HepG2 (cell line): ENCODE results near the gene IL17RB. TPM values are rescaled to one million over a fixed set of nuclear protein-coding genes. Genes with fewer than 3 reads are reported as not detected.

Experiments
- ATAC-seq: fragments of 200-7000 bp; cut with Tn5 transposase; 3 replicates; pipeline ENCODE4 v1.9.1; 2020; ENCODE audit warnings: mild to moderate bottlenecking, moderate library complexity
- BruUV-seq: library from RNA; stranded (reverse); fragments of 400-500 nt; replicated peaks from 2 replicates; lab custom pipeline; 2021; lab: Mats Ljungman, UMichigan
- CTCF ChIA-PET: fragments of 300-600 bp; formaldehyde crosslinking; extraction: SDS; loops from one replicate; lab custom pipeline; 2021; ENCODE audit warnings: low total read pairs, inconsistent platforms, low intra/inter-chr PET ratio; lab: Yijun Ruan, JAX
- POLR2A ChIA-PET: fragments of 350-600 bp; sonication (Branson Sonifier 250); formaldehyde crosslinking; loops from one replicate; lab custom pipeline; 2020; ENCODE audit warnings: antibody characterized with exemption, inconsistent platforms; lab: Yijun Ruan, JAX
- DNase-seq: peaks from one replicate; pipeline ENCODE4 v3.0.0-alpha.2; 2015; ENCODE audit warnings: low spot score
- FAIRE-seq: peaks from 3 replicates; lab custom pipeline; 2011; peaks lifted over from hg19 to GRCh38; lab: Jason Lieb, UNC
- H2AFZ ChIP-seq: one replicate; pipeline ENCODE4 v1.6.1; 2011; ENCODE audit warnings: low read length, inconsistent platforms
- H3K27ac ChIP-seq: fragments of 300-600 bp; 3 replicates; pipeline ENCODE4 v1.8.0; 2011; ENCODE audit warnings: mixed run types, mild to moderate bottlenecking, mixed read lengths, low read length, inconsistent platforms; ENCODE audit not compliant: insufficient read depth; ENCODE audit errors: extremely low read length
- H3K27me3 ChIP-seq, 2 experiments: fragments of 200-600 bp in 1 of 2; 2 replicates in 1 of 2; 3 replicates in 1 of 2; pipeline versions ENCODE4 v1.6.0 to v1.8.0; 2011; ENCODE audit warnings: low read length in 2 of 2, mild to moderate bottlenecking in 2 of 2, moderate library complexity in 2 of 2, inconsistent platforms in 1 of 2; ENCODE audit not compliant: insufficient read depth in 2 of 2, control insufficient read depth in 1 of 2
- H3K36me3 ChIP-seq, 2 experiments: fragments of 200-600 bp in 1 of 2; replicated peaks in 1 of 2; 2 replicates in 1 of 2; 3 replicates in 1 of 2; pipeline versions ENCODE4 v1.5.1 to v1.8.0; 2011; ENCODE audit warnings: low read length in 2 of 2, inconsistent platforms in 1 of 2; ENCODE audit not compliant: insufficient read depth in 2 of 2, control insufficient read depth in 1 of 2
- H3K4me1 ChIP-seq: 2 replicates; pipeline ENCODE4 v1.5.1; 2012; ENCODE audit warnings: low read length, inconsistent platforms; ENCODE audit not compliant: insufficient read depth
- H3K4me2 ChIP-seq: 2 replicates; pipeline ENCODE4 v1.6.0; 2011; ENCODE audit warnings: low read depth, low read length, inconsistent platforms
- H3K4me3 ChIP-seq, 3 experiments: fragments of 200-600 bp in 1 of 3; sonication (generic), shearing (Covaris generic) in 1 of 3; replicated peaks in 1 of 3; 2 replicates each; pipeline ENCODE4 v1.5.1; 2011 to 2016; ENCODE audit warnings: low read length in 3 of 3, inconsistent platforms in 2 of 3, low read depth in 2 of 3, mild to moderate bottlenecking in 2 of 3, control low read depth in 1 of 3, mixed read lengths in 1 of 3; ENCODE audit not compliant: insufficient read depth in 1 of 3
- H3K79me2 ChIP-seq: one replicate; pipeline ENCODE4 v1.6.1; 2011; ENCODE audit warnings: low read length, inconsistent platforms; ENCODE audit not compliant: insufficient read depth
- H3K9ac ChIP-seq: 2 replicates; pipeline ENCODE4 v1.6.0; 2011; ENCODE audit warnings: mild to moderate bottlenecking, low read depth, low read length, inconsistent platforms; ENCODE audit not compliant: insufficient read depth
- H3K9me3 ChIP-seq: 2 replicates; pipeline ENCODE4 v1.5.1; 2012; ENCODE audit warnings: mild to moderate bottlenecking, low read length
- H4K20me1 ChIP-seq: 2 replicates; pipeline ENCODE4 v1.6.0; 2011; ENCODE audit warnings: inconsistent platforms, mild to moderate bottlenecking, low read length, moderate library complexity; ENCODE audit not compliant: insufficient read depth
- ARNT2 ChIP-seq: sonication (generic); formaldehyde crosslinking; IDR thresholded peaks from 2 replicates; pipeline ENCODE4 v1.8.0; 2022; ENCODE audit warnings: mild to moderate bottlenecking, low read depth, missing genetic modification reagents, moderate library complexity
- HNRNPL ChIP-seq: fragments of 200-400 bp; formaldehyde crosslinking; IDR thresholded peaks from 2 replicates; pipeline ENCODE4 v1.6.1; 2017; ENCODE audit warnings: mild to moderate bottlenecking, low read depth, low read length
- RBM39 ChIP-seq: fragments of 200-400 bp; formaldehyde crosslinking; IDR thresholded peaks from one replicate; pipeline ENCODE4 v1.6.1; 2018; ENCODE audit warnings: antibody characterized with exemption, mild to moderate bottlenecking, low read depth, low read length; ENCODE audit not compliant: poor library complexity, severe bottlenecking
- REL ChIP-seq: sonication (generic); formaldehyde crosslinking; conservative IDR thresholded peaks from 2 replicates; pipeline ENCODE4 v1.8.0; 2022; ENCODE audit warnings: mild to moderate bottlenecking, missing genetic modification reagents, moderate library complexity
- SIX1 ChIP-seq: sonication (generic); formaldehyde crosslinking; IDR thresholded peaks from 2 replicates; pipeline ENCODE4 v1.4.0; 2020; ENCODE audit warnings: missing genetic modification reagents, borderline replicate concordance
- ZNF205 ChIP-seq: IDR thresholded peaks from 2 replicates; pipeline ENCODE4 v1.6.1; 2018; ENCODE audit warnings: missing biosample characterization, missing genetic modification reagents
- ZNF329 ChIP-seq: sonication (generic); formaldehyde crosslinking; IDR thresholded peaks from 2 replicates; pipeline ENCODE4 v1.9.0; 2021; ENCODE audit warnings: low read depth, mild to moderate bottlenecking, missing genetic modification reagents
- ZNF460 ChIP-seq: sonication (generic); formaldehyde crosslinking; IDR thresholded peaks from 2 replicates; pipeline ENCODE4 v1.5.1; 2020; ENCODE audit warnings: missing genetic modification reagents, mild to moderate bottlenecking, borderline replicate concordance
- ZNF773 ChIP-seq: sonication (generic); formaldehyde crosslinking; IDR thresholded peaks from 2 replicates; pipeline ENCODE4 v1.4.0; 2020; ENCODE audit warnings: missing genetic modification reagents, borderline replicate concordance
- WGBS: methylation state at CpG from one replicate; pipeline ENCODE4 v1.1.6; 2017; ENCODE audit warnings: low lambda C conversion rate; 5-methylcytosine and 5-hydroxymethylcytosine counted together
- in situ Hi-C: cut with HindIII; loops from 2 replicates; pipeline ENCODE4 v1.10.0; 2017; ENCODE audit warnings: low pct_unique_long_range_greater_than_20kb; ENCODE audit not compliant: extremely low pct_ligation_motif_present
- intact Hi-C: fragments of 100-400 bp; cut with micrococcal nuclease; formaldehyde crosslinking; loops from one replicate; pipeline ENCODE4 v1.10.0; 2022; ENCODE audit not compliant: unreplicated experiment
- polyA plus RNA-seq, 8 experiments: library from polyadenylated mRNA; depleted of rRNA in 3 of 8; stranded (reverse) in 7 of 8; unstranded in 1 of 8; fragments of >200 nt; fragmentation: Illumina TruSeq in 4 of 8; extraction: Trizol in 4 of 8; gene quantifications; 2 replicates each; pipeline versions ENCODE4 v1.2.1 to v1.2.3, GENCODE V29; 2011 to 2016; ENCODE audit warnings: low read depth in 4 of 8, missing spikeins in 1 of 8, mixed read lengths in 1 of 8; ENCODE audit not compliant: insufficient read depth in 1 of 8
- total RNA-seq, 5 experiments: library from RNA; depleted of rRNA; stranded (reverse); fragments of >200 nt; fragmentation: Illumina TruSeq; extraction: Trizol; gene quantifications; 2 replicates each; pipeline ENCODE4 v1.2.3, GENCODE V29; 2016; ENCODE audit warnings: low read depth in 1 of 5
- TF ChIP-seq, protein P1 (sequence below): sonication (generic); formaldehyde crosslinking; conservative IDR thresholded peaks from 2 replicates; pipeline ENCODE4 v1.8.0; 2022; ENCODE audit warnings: missing genetic modification reagents
- TF ChIP-seq, protein P2 (sequence below): sonication (generic); formaldehyde crosslinking; IDR thresholded peaks from 2 replicates; pipeline ENCODE4 v1.4.0; 2020; ENCODE audit warnings: mild to moderate bottlenecking, missing genetic modification reagents, borderline replicate concordance
- TF ChIP-seq, protein P3 (sequence below): sonication (generic); formaldehyde crosslinking; IDR thresholded peaks from 2 replicates; pipeline ENCODE4 v1.4.0; 2020; ENCODE audit warnings: missing genetic modification reagents
- TF ChIP-seq, protein P4 (sequence below): sonication (generic); formaldehyde crosslinking; IDR thresholded peaks from 2 replicates; pipeline ENCODE4 v1.5.0; 2020; ENCODE audit warnings: missing genetic modification reagents

Gene IL17RB
- total and polyA plus RNA-seq, 2 of the 13 experiments (the other 11 are each of a cell fraction or from before 2014, with no cell fraction given) = 130 to 190 TPM

DNA sequence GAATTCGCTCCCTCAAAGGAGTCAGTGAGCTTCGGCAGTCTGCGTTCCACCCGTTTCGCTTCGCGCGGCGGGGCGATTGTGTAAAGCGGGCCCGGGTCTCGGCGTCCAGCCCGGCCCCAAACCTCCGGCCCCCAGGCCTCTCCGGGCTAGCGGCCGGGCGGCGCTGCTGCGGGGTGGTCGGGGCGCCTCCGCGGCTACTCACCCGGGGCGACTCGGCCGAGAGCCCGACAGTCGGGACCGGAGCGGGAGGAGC lies 561 bp upstream of the IL17RB start:
- peaks cover 7% of the 10 kb centered on the region for H4K20me1 ChIP-seq
- peak overlapping the region; percentile 97 for H3K9ac ChIP-seq
- ATAC-seq (no peak), FAIRE-seq (no peak), DNase-seq (no peak)
- POLR2A ChIA-PET = interaction anchor here (1.1 to 6.5 kb wide), 13 partner anchors 9 to 372 kb away, joined by 3 to 156 read pairs (median 9); partner anchors contain the start of genes ACTR8 and SELENOK
- peaks cover 4 to 12% of the 10 kb centered on the region in 2 experiments; a peak in 3 of 5 replicates for H3K36me3 ChIP-seq
- in situ Hi-C loops = loop anchor here (5.0 kb wide), 1 partner anchor 36 kb away; the partner anchor contains the start of gene ACTR8
- no TSS peak for BruUV-seq
- intact Hi-C loops = no loop called here
- peak overlapping the region; percentile 98 for H3K27ac ChIP-seq
- WGBS = no CpG with 5 or more reads among the region's 34 CpGs
- peak overlapping the region; percentile 98 for H3K4me2 ChIP-seq
- no peaks in the 10 kb centered on the region; a peak in 1 of 5 replicates for H3K27me3 ChIP-seq
- H3K9me3 ChIP-seq = no peaks in the 10 kb centered on the region
- CTCF ChIA-PET = no interaction called here
- H2AFZ ChIP-seq = no peak overlapping the region
- peaks cover 60% of the 10 kb centered on the region for H3K4me1 ChIP-seq
- H3K79me2 ChIP-seq = peaks cover 73% of the 10 kb centered on the region
- H3K4me3 ChIP-seq = peak overlapping the region; percentile 73 to 92 (median 77)
- no peak for TF ChIP-seq ZNF773 (CRISPR knock-in tag)
- TF ChIP-seq REL (CRISPR knock-in tag) = 0 out of 2 replicates have a peak, but pooled peaks have one; percentile 26
- TF ChIP-seq ZNF205 (CRISPR knock-in tag) = no peak
- TF ChIP-seq, protein P1, sequence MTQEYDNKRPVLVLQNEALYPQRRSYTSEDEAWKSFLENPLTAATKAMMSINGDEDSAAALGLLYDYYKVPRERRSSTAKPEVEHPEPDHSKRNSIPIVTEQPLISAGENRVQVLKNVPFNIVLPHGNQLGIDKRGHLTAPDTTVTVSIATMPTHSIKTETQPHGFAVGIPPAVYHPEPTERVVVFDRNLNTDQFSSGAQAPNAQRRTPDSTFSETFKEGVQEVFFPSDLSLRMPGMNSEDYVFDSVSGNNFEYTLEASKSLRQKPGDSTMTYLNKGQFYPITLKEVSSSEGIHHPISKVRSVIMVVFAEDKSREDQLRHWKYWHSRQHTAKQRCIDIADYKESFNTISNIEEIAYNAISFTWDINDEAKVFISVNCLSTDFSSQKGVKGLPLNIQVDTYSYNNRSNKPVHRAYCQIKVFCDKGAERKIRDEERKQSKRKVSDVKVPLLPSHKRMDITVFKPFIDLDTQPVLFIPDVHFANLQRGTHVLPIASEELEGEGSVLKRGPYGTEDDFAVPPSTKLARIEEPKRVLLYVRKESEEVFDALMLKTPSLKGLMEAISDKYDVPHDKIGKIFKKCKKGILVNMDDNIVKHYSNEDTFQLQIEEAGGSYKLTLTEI (CRISPR knock-in tag) = no peak
- TF ChIP-seq ZNF460 (CRISPR knock-in tag) = no peak
- TF ChIP-seq SIX1 (CRISPR knock-in tag) = 0 out of 2 replicates have a peak, but pooled peaks have one; percentile 1
- 0 out of 2 replicates have a peak, but pooled peaks have one; percentile 4 for TF ChIP-seq ZNF329
- TF ChIP-seq, protein P2, sequence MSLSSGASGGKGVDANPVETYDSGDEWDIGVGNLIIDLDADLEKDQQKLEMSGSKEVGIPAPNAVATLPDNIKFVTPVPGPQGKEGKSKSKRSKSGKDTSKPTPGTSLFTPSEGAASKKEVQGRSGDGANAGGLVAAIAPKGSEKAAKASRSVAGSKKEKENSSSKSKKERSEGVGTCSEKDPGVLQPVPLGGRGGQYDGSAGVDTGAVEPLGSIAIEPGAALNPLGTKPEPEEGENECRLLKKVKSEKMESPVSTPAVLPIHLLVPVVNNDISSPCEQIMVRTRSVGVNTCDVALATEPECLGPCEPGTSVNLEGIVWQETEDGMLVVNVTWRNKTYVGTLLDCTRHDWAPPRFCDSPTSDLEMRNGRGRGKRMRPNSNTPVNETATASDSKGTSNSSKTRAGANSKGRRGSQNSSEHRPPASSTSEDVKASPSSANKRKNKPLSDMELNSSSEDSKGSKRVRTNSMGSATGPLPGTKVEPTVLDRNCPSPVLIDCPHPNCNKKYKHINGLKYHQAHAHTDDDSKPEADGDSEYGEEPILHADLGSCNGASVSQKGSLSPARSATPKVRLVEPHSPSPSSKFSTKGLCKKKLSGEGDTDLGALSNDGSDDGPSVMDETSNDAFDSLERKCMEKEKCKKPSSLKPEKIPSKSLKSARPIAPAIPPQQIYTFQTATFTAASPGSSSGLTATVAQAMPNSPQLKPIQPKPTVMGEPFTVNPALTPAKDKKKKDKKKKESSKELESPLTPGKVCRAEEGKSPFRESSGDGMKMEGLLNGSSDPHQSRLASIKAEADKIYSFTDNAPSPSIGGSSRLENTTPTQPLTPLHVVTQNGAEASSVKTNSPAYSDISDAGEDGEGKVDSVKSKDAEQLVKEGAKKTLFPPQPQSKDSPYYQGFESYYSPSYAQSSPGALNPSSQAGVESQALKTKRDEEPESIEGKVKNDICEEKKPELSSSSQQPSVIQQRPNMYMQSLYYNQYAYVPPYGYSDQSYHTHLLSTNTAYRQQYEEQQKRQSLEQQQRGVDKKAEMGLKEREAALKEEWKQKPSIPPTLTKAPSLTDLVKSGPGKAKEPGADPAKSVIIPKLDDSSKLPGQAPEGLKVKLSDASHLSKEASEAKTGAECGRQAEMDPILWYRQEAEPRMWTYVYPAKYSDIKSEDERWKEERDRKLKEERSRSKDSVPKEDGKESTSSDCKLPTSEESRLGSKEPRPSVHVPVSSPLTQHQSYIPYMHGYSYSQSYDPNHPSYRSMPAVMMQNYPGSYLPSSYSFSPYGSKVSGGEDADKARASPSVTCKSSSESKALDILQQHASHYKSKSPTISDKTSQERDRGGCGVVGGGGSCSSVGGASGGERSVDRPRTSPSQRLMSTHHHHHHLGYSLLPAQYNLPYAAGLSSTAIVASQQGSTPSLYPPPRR (CRISPR knock-in tag) = no peak
- TF ChIP-seq RBM39 = peak; percentile 61
- no peak for TF ChIP-seq ARNT2 (CRISPR knock-in tag)
- TF ChIP-seq, protein P3, sequence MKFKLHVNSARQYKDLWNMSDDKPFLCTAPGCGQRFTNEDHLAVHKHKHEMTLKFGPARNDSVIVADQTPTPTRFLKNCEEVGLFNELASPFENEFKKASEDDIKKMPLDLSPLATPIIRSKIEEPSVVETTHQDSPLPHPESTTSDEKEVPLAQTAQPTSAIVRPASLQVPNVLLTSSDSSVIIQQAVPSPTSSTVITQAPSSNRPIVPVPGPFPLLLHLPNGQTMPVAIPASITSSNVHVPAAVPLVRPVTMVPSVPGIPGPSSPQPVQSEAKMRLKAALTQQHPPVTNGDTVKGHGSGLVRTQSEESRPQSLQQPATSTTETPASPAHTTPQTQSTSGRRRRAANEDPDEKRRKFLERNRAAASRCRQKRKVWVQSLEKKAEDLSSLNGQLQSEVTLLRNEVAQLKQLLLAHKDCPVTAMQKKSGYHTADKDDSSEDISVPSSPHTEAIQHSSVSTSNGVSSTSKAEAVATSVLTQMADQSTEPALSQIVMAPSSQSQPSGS (CRISPR knock-in tag) = no peak
- TF ChIP-seq, protein P4, sequence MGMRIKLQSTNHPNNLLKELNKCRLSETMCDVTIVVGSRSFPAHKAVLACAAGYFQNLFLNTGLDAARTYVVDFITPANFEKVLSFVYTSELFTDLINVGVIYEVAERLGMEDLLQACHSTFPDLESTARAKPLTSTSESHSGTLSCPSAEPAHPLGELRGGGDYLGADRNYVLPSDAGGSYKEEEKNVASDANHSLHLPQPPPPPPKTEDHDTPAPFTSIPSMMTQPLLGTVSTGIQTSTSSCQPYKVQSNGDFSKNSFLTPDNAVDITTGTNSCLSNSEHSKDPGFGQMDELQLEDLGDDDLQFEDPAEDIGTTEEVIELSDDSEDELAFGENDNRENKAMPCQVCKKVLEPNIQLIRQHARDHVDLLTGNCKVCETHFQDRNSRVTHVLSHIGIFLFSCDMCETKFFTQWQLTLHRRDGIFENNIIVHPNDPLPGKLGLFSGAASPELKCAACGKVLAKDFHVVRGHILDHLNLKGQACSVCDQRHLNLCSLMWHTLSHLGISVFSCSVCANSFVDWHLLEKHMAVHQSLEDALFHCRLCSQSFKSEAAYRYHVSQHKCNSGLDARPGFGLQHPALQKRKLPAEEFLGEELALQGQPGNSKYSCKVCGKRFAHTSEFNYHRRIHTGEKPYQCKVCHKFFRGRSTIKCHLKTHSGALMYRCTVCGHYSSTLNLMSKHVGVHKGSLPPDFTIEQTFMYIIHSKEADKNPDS (CRISPR knock-in tag) = 0 out of 2 replicates have a peak, but pooled peaks have one; percentile 21
- 0 out of 2 replicates have a peak, but pooled peaks have one; percentile 16 for TF ChIP-seq HNRNPL
